ENCODE results near the gene SCYL1.

SCYL1 gene

GRCh38 chr11:65497141-65498041, 27.5 kb upstream of the SCYL1 start:
- Histone ChIP-seq H3K27me3 (replicated peaks; ENCODE audit: control insufficient read depth, insufficient read depth, low read length) (no peaks in the 10 kb centered on the region), H3K4me3 (ENCODE audit: low read length) (peak overlapping the region; percentile 90), H3K9me3 (ENCODE audit: control insufficient read depth, low read length) (no peaks in the 10 kb centered on the region), H3K9ac (ENCODE audit: low read length) (peak overlapping the region; percentile 98), H3K4me1 (ENCODE audit: control insufficient read depth, insufficient read depth, low read length) (peaks cover 43% of the 10 kb centered on the region), H3K36me3 (ENCODE audit: control insufficient read depth, insufficient read depth, low read length, severe bottlenecking) (peaks cover 19% of the 10 kb centered on the region)
- peak; percentile 99 for DNase-seq (ENCODE audit: low read depth)

DNA sequence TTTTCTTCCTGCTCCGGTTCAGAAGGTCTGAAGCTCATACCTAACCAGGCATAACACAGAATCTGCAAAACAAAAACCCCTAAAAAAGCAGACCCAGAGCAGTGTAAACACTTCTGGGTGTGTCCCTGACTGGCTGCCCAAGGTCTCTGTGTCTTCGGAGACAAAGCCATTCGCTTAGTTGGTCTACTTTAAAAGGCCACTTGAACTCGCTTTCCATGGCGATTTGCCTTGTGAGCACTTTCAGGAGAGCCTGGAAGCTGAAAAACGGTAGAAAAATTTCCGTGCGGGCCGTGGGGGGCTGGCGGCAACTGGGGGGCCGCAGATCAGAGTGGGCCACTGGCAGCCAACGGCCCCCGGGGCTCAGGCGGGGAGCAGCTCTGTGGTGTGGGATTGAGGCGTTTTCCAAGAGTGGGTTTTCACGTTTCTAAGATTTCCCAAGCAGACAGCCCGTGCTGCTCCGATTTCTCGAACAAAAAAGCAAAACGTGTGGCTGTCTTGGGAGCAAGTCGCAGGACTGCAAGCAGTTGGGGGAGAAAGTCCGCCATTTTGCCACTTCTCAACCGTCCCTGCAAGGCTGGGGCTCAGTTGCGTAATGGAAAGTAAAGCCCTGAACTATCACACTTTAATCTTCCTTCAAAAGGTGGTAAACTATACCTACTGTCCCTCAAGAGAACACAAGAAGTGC, 26.7 kb upstream of the SCYL1 start:
- peak; percentile 80 for DNase-seq (ENCODE audit: low read depth)
- Histone ChIP-seq H3K27me3 (replicated peaks; ENCODE audit: control insufficient read depth, insufficient read depth, low read length) (no peaks in the 10 kb centered on the region), H3K9me3 (ENCODE audit: control insufficient read depth, low read length) (peaks cover 3% of the 10 kb centered on the region), H3K4me1 (ENCODE audit: control insufficient read depth, insufficient read depth, low read length) (peaks cover 36% of the 10 kb centered on the region), H3K4me3 (ENCODE audit: low read length) (peak overlapping the region; percentile 90), H3K9ac (ENCODE audit: low read length) (peak overlapping the region; percentile 98), H3K36me3 (ENCODE audit: control insufficient read depth, insufficient read depth, low read length, severe bottlenecking) (peaks cover 27% of the 10 kb centered on the region)

- Histone ChIP-seq H3K36me3 (ENCODE audit: control insufficient read depth, insufficient read depth, low read length, severe bottlenecking) (peaks cover 32% of the 10 kb centered on the region), H3K27me3 (replicated peaks; ENCODE audit: control insufficient read depth, insufficient read depth, low read length) (no peaks in the 10 kb centered on the region), H3K4me3 (ENCODE audit: low read length) (peak overlapping the region; percentile 90), H3K9me3 (ENCODE audit: control insufficient read depth, low read length) (peaks cover 5% of the 10 kb centered on the region), H3K9ac (ENCODE audit: low read length) (peak overlapping the region; percentile 98), H3K4me1 (ENCODE audit: control insufficient read depth, insufficient read depth, low read length) (peaks cover 31% of the 10 kb centered on the region)
- DNase-seq (ENCODE audit: low read depth) = no peak
These were observed 26.2 kb upstream of the SCYL1 start for GRCh38 chr11:65498727-65498976.

DNA sequence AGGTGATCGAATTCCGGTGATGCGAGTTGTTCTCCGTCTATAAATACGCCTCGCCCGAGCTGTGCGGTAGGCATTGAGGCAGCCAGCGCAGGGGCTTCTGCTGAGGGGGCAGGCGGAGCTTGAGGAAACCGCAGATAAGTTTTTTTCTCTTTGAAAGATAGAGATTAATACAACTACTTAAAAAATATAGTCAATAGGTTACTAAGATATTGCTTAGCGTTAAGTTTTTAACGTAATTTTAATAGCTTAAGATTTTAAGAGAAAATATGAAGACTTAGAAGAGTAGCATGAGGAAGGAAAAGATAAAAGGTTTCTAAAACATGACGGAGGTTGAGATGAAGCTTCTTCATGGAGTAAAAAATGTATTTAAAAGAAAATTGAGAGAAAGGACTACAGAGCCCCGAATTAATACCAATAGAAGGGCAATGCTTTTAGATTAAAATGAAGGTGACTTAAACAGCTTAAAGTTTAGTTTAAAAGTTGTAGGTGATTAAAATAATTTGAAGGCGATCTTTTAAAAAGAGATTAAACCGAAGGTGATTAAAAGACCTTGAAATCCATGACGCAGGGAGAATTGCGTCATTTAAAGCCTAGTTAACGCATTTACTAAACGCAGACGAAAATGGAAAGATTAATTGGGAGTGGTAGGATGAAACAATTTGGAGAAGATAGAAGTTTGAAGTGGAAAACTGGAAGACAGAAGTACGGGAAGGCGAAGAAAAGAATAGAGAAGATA, 25.7 kb upstream of the SCYL1 start, which contains the start of gene MALAT1:
Gene MALAT1, plus strand, starts transcription at position 69 of the 736 bp plus-strand sequence.
- peak within 1 kb of the TSS; percentile 98 for H3K9ac ChIP-seq (ENCODE audit: low read length)
- no peaks in the 10 kb centered on the region for H3K27me3 ChIP-seq (replicated peaks; ENCODE audit: control insufficient read depth, insufficient read depth, low read length)
- peaks cover 37% of the 10 kb centered on the region for H3K36me3 ChIP-seq (ENCODE audit: control insufficient read depth, insufficient read depth, low read length, severe bottlenecking)
- peak; percentile 97 for DNase-seq (ENCODE audit: low read depth)
- H3K4me1 ChIP-seq (ENCODE audit: control insufficient read depth, insufficient read depth, low read length) = peaks cover 27% of the 10 kb centered on the region
- H3K9me3 ChIP-seq (ENCODE audit: control insufficient read depth, low read length) = peaks cover 8% of the 10 kb centered on the region
- peak within 1 kb of the TSS; percentile 90 for H3K4me3 ChIP-seq (ENCODE audit: low read length)

DNA sequence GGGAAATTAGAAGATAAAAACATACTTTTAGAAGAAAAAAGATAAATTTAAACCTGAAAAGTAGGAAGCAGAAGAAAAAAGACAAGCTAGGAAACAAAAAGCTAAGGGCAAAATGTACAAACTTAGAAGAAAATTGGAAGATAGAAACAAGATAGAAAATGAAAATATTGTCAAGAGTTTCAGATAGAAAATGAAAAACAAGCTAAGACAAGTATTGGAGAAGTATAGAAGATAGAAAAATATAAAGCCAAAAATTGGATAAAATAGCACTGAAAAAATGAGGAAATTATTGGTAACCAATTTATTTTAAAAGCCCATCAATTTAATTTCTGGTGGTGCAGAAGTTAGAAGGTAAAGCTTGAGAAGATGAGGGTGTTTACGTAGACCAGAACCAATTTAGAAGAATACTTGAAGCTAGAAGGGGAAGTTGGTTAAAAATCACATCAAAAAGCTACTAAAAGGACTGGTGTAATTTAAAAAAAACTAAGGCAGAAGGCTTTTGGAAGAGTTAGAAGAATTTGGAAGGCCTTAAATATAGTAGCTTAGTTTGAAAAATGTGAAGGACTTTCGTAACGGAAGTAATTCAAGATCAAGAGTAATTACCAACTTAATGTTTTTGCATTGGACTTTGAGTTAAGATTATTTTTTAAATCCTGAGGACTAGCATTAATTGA, 25.0 kb upstream of the SCYL1 start:
- Histone ChIP-seq H3K27me3 (replicated peaks; ENCODE audit: control insufficient read depth, insufficient read depth, low read length) (no peaks in the 10 kb centered on the region), H3K9ac (ENCODE audit: low read length) (peak overlapping the region; percentile 98), H3K9me3 (ENCODE audit: control insufficient read depth, low read length) (peaks cover 8% of the 10 kb centered on the region), H3K4me3 (ENCODE audit: low read length) (peak overlapping the region; percentile 90), H3K36me3 (ENCODE audit: control insufficient read depth, insufficient read depth, low read length, severe bottlenecking) (peaks cover 44% of the 10 kb centered on the region), H3K4me1 (ENCODE audit: control insufficient read depth, insufficient read depth, low read length) (peaks cover 20% of the 10 kb centered on the region)
- DNase-seq (ENCODE audit: low read depth) = no peak

DNA sequence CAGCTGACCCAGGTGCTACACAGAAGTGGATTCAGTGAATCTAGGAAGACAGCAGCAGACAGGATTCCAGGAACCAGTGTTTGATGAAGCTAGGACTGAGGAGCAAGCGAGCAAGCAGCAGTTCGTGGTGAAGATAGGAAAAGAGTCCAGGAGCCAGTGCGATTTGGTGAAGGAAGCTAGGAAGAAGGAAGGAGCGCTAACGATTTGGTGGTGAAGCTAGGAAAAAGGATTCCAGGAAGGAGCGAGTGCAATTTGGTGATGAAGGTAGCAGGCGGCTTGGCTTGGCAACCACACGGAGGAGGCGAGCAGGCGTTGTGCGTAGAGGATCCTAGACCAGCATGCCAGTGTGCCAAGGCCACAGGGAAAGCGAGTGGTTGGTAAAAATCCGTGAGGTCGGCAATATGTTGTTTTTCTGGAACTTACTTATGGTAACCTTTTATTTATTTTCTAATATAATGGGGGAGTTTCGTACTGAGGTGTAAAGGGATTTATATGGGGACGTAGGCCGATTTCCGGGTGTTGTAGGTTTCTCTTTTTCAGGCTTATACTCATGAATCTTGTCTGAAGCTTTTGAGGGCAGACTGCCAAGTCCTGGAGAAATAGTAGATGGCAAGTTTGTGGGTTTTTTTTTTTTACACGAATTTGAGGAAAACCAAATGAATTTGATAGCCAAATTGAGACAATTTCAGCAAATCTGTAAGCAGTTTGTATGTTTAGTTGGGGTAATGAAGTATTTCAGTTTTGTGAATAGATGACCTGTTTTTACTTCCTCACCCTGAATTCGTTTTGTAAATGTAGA, 24.3 kb upstream of the SCYL1 start:
- DNase-seq (ENCODE audit: low read depth) = peak; percentile 65
- Histone ChIP-seq H3K36me3 (ENCODE audit: control insufficient read depth, insufficient read depth, low read length, severe bottlenecking) (peaks cover 51% of the 10 kb centered on the region), H3K4me3 (ENCODE audit: low read length) (peak overlapping the region; percentile 90), H3K9me3 (ENCODE audit: control insufficient read depth, low read length) (peaks cover 11% of the 10 kb centered on the region), H3K9ac (ENCODE audit: low read length) (peak overlapping the region; percentile 98), H3K4me1 (ENCODE audit: control insufficient read depth, insufficient read depth, low read length) (peaks cover 16% of the 10 kb centered on the region), H3K27me3 (replicated peaks; ENCODE audit: control insufficient read depth, insufficient read depth, low read length) (no peaks in the 10 kb centered on the region)

GRCh38 chr11:65501186-65501471, 23.8 kb upstream of the SCYL1 start:
- H3K27me3 ChIP-seq (replicated peaks; ENCODE audit: control insufficient read depth, insufficient read depth, low read length) = no peaks in the 10 kb centered on the region
- DNase-seq (ENCODE audit: low read depth) = no peak
- peaks cover 10% of the 10 kb centered on the region for H3K4me1 ChIP-seq (ENCODE audit: control insufficient read depth, insufficient read depth, low read length)
- peak overlapping the region; percentile 90 for H3K4me3 ChIP-seq (ENCODE audit: low read length)
- H3K9ac ChIP-seq (ENCODE audit: low read length) = peak overlapping the region; percentile 98
- peaks cover 11% of the 10 kb centered on the region for H3K9me3 ChIP-seq (ENCODE audit: control insufficient read depth, low read length)
- H3K36me3 ChIP-seq (ENCODE audit: control insufficient read depth, insufficient read depth, low read length, severe bottlenecking) = peaks cover 57% of the 10 kb centered on the region

DNA sequence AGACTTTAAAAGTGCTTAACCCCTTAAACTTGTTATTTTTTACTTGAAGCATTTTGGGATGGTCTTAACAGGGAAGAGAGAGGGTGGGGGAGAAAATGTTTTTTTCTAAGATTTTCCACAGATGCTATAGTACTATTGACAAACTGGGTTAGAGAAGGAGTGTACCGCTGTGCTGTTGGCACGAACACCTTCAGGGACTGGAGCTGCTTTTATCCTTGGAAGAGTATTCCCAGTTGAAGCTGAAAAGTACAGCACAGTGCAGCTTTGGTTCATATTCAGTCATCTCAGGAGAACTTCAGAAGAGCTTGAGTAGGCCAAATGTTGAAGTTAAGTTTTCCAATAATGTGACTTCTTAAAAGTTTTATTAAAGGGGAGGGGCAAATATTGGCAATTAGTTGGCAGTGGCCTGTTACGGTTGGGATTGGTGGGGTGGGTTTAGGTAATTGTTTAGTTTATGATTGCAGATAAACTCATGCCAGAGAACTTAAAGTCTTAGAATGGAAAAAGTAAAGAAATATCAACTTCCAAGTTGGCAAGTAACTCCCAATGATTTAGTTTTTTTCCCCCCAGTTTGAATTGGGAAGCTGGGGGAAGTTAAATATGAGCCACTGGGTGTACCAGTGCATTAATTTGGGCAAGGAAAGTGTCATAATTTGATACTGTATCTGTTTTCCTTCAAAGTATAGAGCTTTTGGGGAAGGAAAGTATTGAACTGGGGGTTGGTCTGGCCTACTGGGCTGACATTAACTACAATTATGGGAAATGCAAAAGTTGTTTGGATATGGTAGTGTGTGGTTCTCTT, 23.2 kb upstream of the SCYL1 start:
- Histone ChIP-seq H3K36me3 (ENCODE audit: control insufficient read depth, insufficient read depth, low read length, severe bottlenecking) (peaks cover 62% of the 10 kb centered on the region), H3K9ac (ENCODE audit: low read length) (peak overlapping the region; percentile 98), H3K4me3 (ENCODE audit: low read length) (peak overlapping the region; percentile 90), H3K4me1 (ENCODE audit: control insufficient read depth, insufficient read depth, low read length) (peaks cover 5% of the 10 kb centered on the region), H3K27me3 (replicated peaks; ENCODE audit: control insufficient read depth, insufficient read depth, low read length) (no peaks in the 10 kb centered on the region), H3K9me3 (ENCODE audit: control insufficient read depth, low read length) (peaks cover 11% of the 10 kb centered on the region)
- DNase-seq (ENCODE audit: low read depth) = peak; percentile 54

DNA sequence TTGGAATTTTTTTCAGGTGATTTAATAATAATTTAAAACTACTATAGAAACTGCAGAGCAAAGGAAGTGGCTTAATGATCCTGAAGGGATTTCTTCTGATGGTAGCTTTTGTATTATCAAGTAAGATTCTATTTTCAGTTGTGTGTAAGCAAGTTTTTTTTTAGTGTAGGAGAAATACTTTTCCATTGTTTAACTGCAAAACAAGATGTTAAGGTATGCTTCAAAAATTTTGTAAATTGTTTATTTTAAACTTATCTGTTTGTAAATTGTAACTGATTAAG, 22.7 kb upstream of the SCYL1 start:
- no peak for DNase-seq (ENCODE audit: low read depth)
- peaks cover 67% of the 10 kb centered on the region for H3K36me3 ChIP-seq (ENCODE audit: control insufficient read depth, insufficient read depth, low read length, severe bottlenecking)

More for the DNA sequence above, 22.7 kb upstream of the SCYL1 start:
- H3K27me3 ChIP-seq (replicated peaks; ENCODE audit: control insufficient read depth, insufficient read depth, low read length) = no peaks in the 10 kb centered on the region
- H3K4me1 ChIP-seq (ENCODE audit: control insufficient read depth, insufficient read depth, low read length) = no peaks in the 10 kb centered on the region
- H3K9ac ChIP-seq (ENCODE audit: low read length) = peak overlapping the region; percentile 98
- H3K4me3 ChIP-seq (ENCODE audit: low read length) = peak overlapping the region; percentile 90
- peaks cover 11% of the 10 kb centered on the region for H3K9me3 ChIP-seq (ENCODE audit: control insufficient read depth, low read length)

Data from adipocyte (in vitro differentiated cells).